NCI-H1436 (cell line): ENCODE data around the gene OR7C2.
"Not testable (repeated sequence)": the region's sequence is repeated elsewhere in the genome, so short reads cannot be mapped to it uniquely, and the experiment has no call there.

Source experiments
- DNase-seq: peaks from one replicate; lab custom pipeline; 2025; lab: John Stamatoyannopoulos, UW

Gene OR7C2

GRCh38 chr19:14941189-14941588, at the start of gene OR7C2:
OR7C2 (plus strand) TSS chr19:14941489; CDS start chr19:14941489, 0 bp downstream.
- no peak for DNase-seq

GRCh38 chr19:14901675-14902260, 39.5 kb upstream of the OR7C2 start:
- no peak for DNase-seq

GRCh38 chr19:14906711-14907110, 34.6 kb upstream of the OR7C2 start:
- no peak for DNase-seq

- DNase-seq = no peak
These were observed 26.2 kb upstream of the OR7C2 start for GRCh38 chr19:14915116-14915515.

GRCh38 chr19:14916848-14917247, 24.4 kb upstream of the OR7C2 start:
- DNase-seq = no peak

- no peak for DNase-seq
These were observed 7.8 kb upstream of the OR7C2 start for GRCh38 chr19:14933506-14933905.

- no peak for DNase-seq
These were observed 1.0 kb upstream of the OR7C2 start for GRCh38 chr19:14940266-14940665.

- DNase-seq = no peak
These were observed 2.3 kb downstream of the OR7C2 start for GRCh38 chr19:14943601-14944000.

GRCh38 chr19:14944456-14944855, 3.2 kb downstream of the OR7C2 start:
- no peak for DNase-seq

- DNase-seq = not testable (repeated sequence)
These were observed 8.1 kb downstream of the OR7C2 start for GRCh38 chr19:14949413-14949812.

- no peak for DNase-seq
These were observed 8.6 kb downstream of the OR7C2 start for GRCh38 chr19:14949876-14950275.

- DNase-seq = no peak
These were observed 9.1 kb downstream of the OR7C2 start for GRCh38 chr19:14950421-14950820.

GRCh38 chr19:14952767-14953166, 11.5 kb downstream of the OR7C2 start:
- DNase-seq = no peak

GRCh38 chr19:14954071-14954655, 12.9 kb downstream of the OR7C2 start:
- DNase-seq = no peak

GRCh38 chr19:14957464-14957863, 16.2 kb downstream of the OR7C2 start:
- DNase-seq = no peak

- no peak for DNase-seq
These were observed 18.0 kb downstream of the OR7C2 start for GRCh38 chr19:14959263-14959662.

- no peak for DNase-seq
These were observed 20.8 kb downstream of the OR7C2 start for GRCh38 chr19:14961956-14962685.

GRCh38 chr19:14968247-14968646, 27.0 kb downstream of the OR7C2 start:
- DNase-seq = no peak

- no peak for DNase-seq
These were observed 30.2 kb downstream of the OR7C2 start for GRCh38 chr19:14971474-14971873.

- no peak for DNase-seq
These were observed 31.4 kb downstream of the OR7C2 start for GRCh38 chr19:14972676-14973075.

GRCh38 chr19:14974488-14974887, 33.2 kb downstream of the OR7C2 start:
- no peak for DNase-seq

GRCh38 chr19:14977128-14977527, 35.8 kb downstream of the OR7C2 start:
- no peak for DNase-seq

- no peak for DNase-seq
These were observed 37.0 kb downstream of the OR7C2 start for GRCh38 chr19:14978161-14978776.
